ENCODE measurements around the gene HEXIM2.

Gene HEXIM2

GRCh38 chr17:45184144-45184543 lies 22.5 kb downstream of the HEXIM2 start:
- H3K4me3 ChIP-seq (replicated peaks; ENCODE audit: low read depth, low read length), result no peak overlapping the region
- DNase-seq (ENCODE audit: extremely low read depth, insufficient read length), result no peak
- no peaks in the 10 kb centered on the region for H3K36me3 ChIP-seq (ENCODE audit: control insufficient read depth, insufficient read depth, low read length)
- TF ChIP-seq, protein P1, sequence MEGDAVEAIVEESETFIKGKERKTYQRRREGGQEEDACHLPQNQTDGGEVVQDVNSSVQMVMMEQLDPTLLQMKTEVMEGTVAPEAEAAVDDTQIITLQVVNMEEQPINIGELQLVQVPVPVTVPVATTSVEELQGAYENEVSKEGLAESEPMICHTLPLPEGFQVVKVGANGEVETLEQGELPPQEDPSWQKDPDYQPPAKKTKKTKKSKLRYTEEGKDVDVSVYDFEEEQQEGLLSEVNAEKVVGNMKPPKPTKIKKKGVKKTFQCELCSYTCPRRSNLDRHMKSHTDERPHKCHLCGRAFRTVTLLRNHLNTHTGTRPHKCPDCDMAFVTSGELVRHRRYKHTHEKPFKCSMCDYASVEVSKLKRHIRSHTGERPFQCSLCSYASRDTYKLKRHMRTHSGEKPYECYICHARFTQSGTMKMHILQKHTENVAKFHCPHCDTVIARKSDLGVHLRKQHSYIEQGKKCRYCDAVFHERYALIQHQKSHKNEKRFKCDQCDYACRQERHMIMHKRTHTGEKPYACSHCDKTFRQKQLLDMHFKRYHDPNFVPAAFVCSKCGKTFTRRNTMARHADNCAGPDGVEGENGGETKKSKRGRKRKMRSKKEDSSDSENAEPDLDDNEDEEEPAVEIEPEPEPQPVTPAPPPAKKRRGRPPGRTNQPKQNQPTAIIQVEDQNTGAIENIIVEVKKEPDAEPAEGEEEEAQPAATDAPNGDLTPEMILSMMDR (IDR thresholded peaks at IDR 0.05; ENCODE audit: insufficient read depth, low read length, poor library complexity, severe bottlenecking), result no peak
- no peaks in the 10 kb centered on the region for H3K27me3 ChIP-seq (replicated peaks; ENCODE audit: control insufficient read depth, insufficient read depth, low read length)

DNA sequence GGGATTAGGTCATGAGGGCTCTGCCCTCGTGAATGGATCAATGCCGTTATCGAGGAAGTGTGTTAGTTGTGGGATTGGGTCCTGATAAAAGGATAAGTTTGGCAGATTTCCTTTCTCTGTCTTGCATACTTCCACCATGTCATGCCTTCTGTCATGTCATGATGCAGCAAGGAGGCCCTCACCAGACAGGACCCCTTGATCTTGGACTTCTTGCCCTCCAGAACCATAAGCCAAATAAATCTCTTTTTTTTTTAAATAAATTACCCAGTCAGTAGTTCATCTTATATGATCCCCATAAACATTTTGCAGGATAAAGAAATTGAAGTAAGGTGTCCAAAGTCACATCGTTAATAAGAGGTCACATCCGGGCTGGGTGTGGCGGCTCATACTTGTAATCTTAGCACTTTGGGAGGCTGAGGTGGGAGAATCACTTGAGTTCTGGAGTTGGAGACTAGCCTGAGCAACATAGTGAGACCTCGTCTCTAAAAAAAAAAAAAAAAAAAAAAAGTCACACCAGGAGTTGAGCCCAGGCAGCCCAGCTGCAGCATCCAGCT lies 25.2 kb downstream of the HEXIM2 start:
- TF ChIP-seq, protein P1 (IDR thresholded peaks at IDR 0.05; ENCODE audit: insufficient read depth, low read length, poor library complexity, severe bottlenecking), result no peak
- Histone ChIP-seq H3K4me3 (replicated peaks; ENCODE audit: low read depth, low read length) (no peak overlapping the region), H3K36me3 (ENCODE audit: control insufficient read depth, insufficient read depth, low read length) (no peaks in the 10 kb centered on the region), H3K27me3 (replicated peaks; ENCODE audit: control insufficient read depth, insufficient read depth, low read length) (no peaks in the 10 kb centered on the region)
- DNase-seq (ENCODE audit: extremely low read depth, insufficient read length), result no peak

- no peaks in the 10 kb centered on the region for H3K27me3 ChIP-seq (replicated peaks; ENCODE audit: control insufficient read depth, insufficient read depth, low read length)
- no peaks in the 10 kb centered on the region for H3K36me3 ChIP-seq (ENCODE audit: control insufficient read depth, insufficient read depth, low read length)
- no peak for DNase-seq (ENCODE audit: extremely low read depth, insufficient read length)
- TF ChIP-seq, protein P1 (IDR thresholded peaks at IDR 0.05; ENCODE audit: insufficient read depth, low read length, poor library complexity, severe bottlenecking), result no peak
- H3K4me3 ChIP-seq (replicated peaks; ENCODE audit: low read depth, low read length), result no peak overlapping the region
These were observed 27.3 kb downstream of the HEXIM2 start for GRCh38 chr17:45189009-45189408.

- H3K27me3 ChIP-seq (replicated peaks; ENCODE audit: control insufficient read depth, insufficient read depth, low read length), result no peaks in the 10 kb centered on the region
- TF ChIP-seq, protein P1 (IDR thresholded peaks at IDR 0.05; ENCODE audit: insufficient read depth, low read length, poor library complexity, severe bottlenecking), result no peak
- no peak for DNase-seq (ENCODE audit: extremely low read depth, insufficient read length)
- no peaks in the 10 kb centered on the region for H3K36me3 ChIP-seq (ENCODE audit: control insufficient read depth, insufficient read depth, low read length)
- H3K4me3 ChIP-seq (replicated peaks; ENCODE audit: low read depth, low read length), result no peak overlapping the region
These were observed 29.0 kb downstream of the HEXIM2 start for GRCh38 chr17:45190503-45191255.

GRCh38 chr17:45195424-45195823 lies 33.7 kb downstream of the HEXIM2 start:
- Histone ChIP-seq H3K4me3 (replicated peaks; ENCODE audit: low read depth, low read length) (no peak overlapping the region), H3K36me3 (ENCODE audit: control insufficient read depth, insufficient read depth, low read length) (no peaks in the 10 kb centered on the region), H3K27me3 (replicated peaks; ENCODE audit: control insufficient read depth, insufficient read depth, low read length) (no peaks in the 10 kb centered on the region)
- DNase-seq (ENCODE audit: extremely low read depth, insufficient read length), result no peak
- TF ChIP-seq, protein P1 (IDR thresholded peaks at IDR 0.05; ENCODE audit: insufficient read depth, low read length, poor library complexity, severe bottlenecking), result no peak

All from GM06990 (cell line).